Measurements from ENCODE around the gene GLB1L3.

GLB1L3 gene

GRCh38 chr11:134275534-134276395, at the start of gene GLB1L3:
GLB1L3 (plus strand) TSS chr11:134276379; CDS start chr11:134276741, 362 bp downstream.
- DNase-seq (ENCODE audit: low read depth in 2 of 3, low spot score in 2 of 3), result peak; percentile 43 to 60 (median 50)

- DNase-seq (ENCODE audit: low read depth in 2 of 3, low spot score in 2 of 3), result no peak
These were observed 49.3 kb upstream of the GLB1L3 start for GRCh38 chr11:134226806-134227325.

- DNase-seq (ENCODE audit: low read depth in 2 of 3, low spot score in 2 of 3), result no peak
These were observed 47.6 kb upstream of the GLB1L3 start for GRCh38 chr11:134228625-134229024.

GRCh38 chr11:134229126-134229790, 46.9 kb upstream of the GLB1L3 start:
- DNase-seq (ENCODE audit: low read depth in 2 of 3, low spot score in 2 of 3), result no peak

GRCh38 chr11:134230339-134230738, 45.8 kb upstream of the GLB1L3 start:
- no peak for DNase-seq (ENCODE audit: low read depth in 2 of 3, low spot score in 2 of 3)

GRCh38 chr11:134231958-134232659, 44.1 kb upstream of the GLB1L3 start:
- no peak for DNase-seq (ENCODE audit: low read depth in 2 of 3, low spot score in 2 of 3)

GRCh38 chr11:134233729-134234179, 42.4 kb upstream of the GLB1L3 start:
- no peak for DNase-seq (ENCODE audit: low read depth in 2 of 3, low spot score in 2 of 3)

- DNase-seq (ENCODE audit: low read depth in 2 of 3, low spot score in 2 of 3), result no peak
These were observed 40.8 kb upstream of the GLB1L3 start for GRCh38 chr11:134235399-134235798.

GRCh38 chr11:134236834-134237556, 39.2 kb upstream of the GLB1L3 start:
- DNase-seq (ENCODE audit: low read depth in 2 of 3, low spot score in 2 of 3), result no peak

GRCh38 chr11:134237557-134237922, 38.6 kb upstream of the GLB1L3 start:
- DNase-seq (ENCODE audit: low read depth in 2 of 3, low spot score in 2 of 3), result no peak

GRCh38 chr11:134238956-134239355, 37.2 kb upstream of the GLB1L3 start:
- no peak for DNase-seq (ENCODE audit: low read depth in 2 of 3, low spot score in 2 of 3)

- DNase-seq (ENCODE audit: low read depth in 2 of 3, low spot score in 2 of 3), result no peak
These were observed 35.6 kb upstream of the GLB1L3 start for GRCh38 chr11:134240592-134240991.

GRCh38 chr11:134242376-134242775, 33.8 kb upstream of the GLB1L3 start:
- DNase-seq (ENCODE audit: low read depth in 2 of 3, low spot score in 2 of 3), result no peak

GRCh38 chr11:134243913-134244312, 32.3 kb upstream of the GLB1L3 start:
- no peak for DNase-seq (ENCODE audit: low read depth in 2 of 3, low spot score in 2 of 3)

GRCh38 chr11:134244593-134244992, 31.6 kb upstream of the GLB1L3 start:
- no peak for DNase-seq (ENCODE audit: low read depth in 2 of 3, low spot score in 2 of 3)

- DNase-seq (ENCODE audit: low read depth in 2 of 3, low spot score in 2 of 3), result no peak
These were observed 30.7 kb upstream of the GLB1L3 start for GRCh38 chr11:134245434-134245833.

- DNase-seq (ENCODE audit: low read depth in 2 of 3, low spot score in 2 of 3), result no peak
These were observed 30.1 kb upstream of the GLB1L3 start for GRCh38 chr11:134246100-134246499.

- DNase-seq (ENCODE audit: low read depth in 2 of 3, low spot score in 2 of 3), result no peak
These were observed 29.5 kb upstream of the GLB1L3 start for GRCh38 chr11:134246678-134247077.

GRCh38 chr11:134248910-134249480, 27.2 kb upstream of the GLB1L3 start:
- DNase-seq (ENCODE audit: low read depth in 2 of 3, low spot score in 2 of 3), result no peak

GRCh38 chr11:134250246-134250645, 25.9 kb upstream of the GLB1L3 start:
- DNase-seq (ENCODE audit: low read depth in 2 of 3, low spot score in 2 of 3), result no peak

- DNase-seq (ENCODE audit: low read depth in 2 of 3, low spot score in 2 of 3), result no peak
These were observed 25.5 kb upstream of the GLB1L3 start for GRCh38 chr11:134250675-134251074.
